Activated CD8-positive, alpha-beta memory T cell treated with anti-CD3 and anti-CD28 coated beads for 24 hours (primary cell): ENCODE data around the gene RPTOR.

Experiments
- DNase-seq: peaks from one replicate; pipeline ENCODE4 v3.0.0-alpha.2; 2020

Gene RPTOR

GRCh38 chr17:80992948-80993624, 448.4 kb downstream of the RPTOR start:
- DNase-seq, result no peak

DNA sequence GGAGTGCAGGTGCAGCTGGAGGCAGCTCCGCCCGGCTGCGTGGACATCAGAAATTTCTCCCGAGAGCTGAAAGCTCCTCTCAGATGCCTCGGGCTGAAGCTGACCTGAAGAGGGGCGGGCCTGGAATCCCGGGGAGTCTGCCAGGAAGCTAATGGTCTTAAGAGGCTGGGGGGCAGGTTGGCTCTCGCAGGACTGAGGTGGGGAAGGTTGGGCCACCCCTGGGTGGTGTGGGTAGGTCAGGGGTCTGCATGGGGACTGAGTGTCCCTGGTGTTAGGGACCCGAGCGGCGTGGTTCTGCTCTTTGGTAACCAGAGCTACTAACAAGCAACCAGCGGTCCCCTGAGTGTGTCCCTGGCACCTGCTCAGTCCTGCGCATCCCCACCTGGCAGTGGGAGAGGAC, 450.5 kb downstream of the RPTOR start:
- no peak for DNase-seq

DNA sequence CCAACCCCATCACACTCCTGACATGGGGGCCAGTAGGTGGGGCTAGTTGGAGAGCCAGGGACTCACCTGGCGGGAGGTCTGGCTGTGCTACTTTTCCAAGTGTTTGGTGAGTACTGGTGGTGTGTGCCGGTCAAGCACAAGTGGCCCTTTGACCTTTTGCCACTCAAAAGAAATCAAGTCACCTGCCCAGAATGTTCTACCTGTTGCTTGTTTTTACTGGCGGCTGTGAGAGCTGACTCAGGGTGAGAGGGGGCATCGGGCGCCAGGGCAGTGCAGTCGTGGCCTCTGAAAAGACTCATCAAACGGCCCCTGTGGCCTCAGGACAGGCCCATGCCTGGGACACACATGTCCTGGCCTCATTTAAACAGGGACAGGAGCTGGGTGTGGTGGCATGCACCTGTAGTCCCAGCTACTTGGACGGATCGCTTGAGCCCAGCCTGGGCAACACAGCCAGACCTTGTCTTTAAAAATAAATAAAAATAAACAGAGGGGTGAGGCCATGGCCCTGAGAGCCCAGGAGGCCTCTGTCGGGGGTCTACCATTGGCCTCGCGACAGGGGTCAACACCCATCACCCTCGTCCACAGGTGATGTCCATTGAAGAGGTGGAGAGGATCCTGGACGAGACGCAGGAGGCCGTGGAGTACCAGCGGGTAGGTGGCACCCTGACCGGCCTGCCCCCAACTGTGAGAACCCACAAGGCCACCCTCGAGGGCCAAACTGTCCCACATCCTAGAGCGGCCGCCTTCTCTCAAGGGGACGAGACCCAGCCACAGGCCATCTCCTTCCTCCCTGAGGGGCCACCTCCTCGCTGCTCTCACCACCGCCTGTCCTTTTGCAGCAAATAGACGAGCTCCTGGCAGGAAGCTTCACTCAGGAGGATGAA, 452.0 kb downstream of the RPTOR start:
- DNase-seq, result no peak

DNA sequence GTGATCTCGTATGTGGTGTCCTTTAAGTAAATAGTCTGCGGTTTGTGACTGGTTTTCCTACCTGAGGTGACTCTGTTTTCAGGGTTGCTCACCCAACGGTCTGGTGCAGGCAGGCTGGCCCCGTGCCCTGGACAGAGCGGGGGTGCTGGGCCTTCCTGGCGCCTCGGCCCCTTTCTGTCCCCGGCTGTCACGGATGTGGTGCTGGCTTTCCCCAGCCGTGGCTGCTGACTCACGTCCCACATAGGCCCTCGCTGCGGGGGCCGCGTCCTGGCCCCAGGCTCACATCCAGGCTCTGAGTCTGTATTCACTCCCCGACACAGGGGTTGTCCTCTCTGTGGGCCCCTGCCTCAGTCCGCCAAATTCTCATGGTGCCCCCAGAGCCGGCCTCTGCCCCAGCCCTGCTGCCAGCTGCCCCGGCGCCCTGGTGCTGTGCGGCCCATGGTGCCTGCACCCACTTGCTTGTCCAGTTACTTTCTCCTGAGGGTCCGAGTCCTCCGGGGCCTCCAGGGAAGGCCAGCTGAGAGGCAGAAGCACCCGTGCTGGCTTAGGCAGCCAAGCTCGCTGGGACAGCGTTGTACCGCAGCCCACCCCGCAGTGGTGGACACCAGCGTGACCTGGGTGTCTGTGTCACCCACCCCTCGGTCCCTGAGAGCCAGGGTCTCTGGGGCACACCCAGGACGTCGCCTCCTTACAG, 452.9 kb downstream of the RPTOR start:
- DNase-seq, result no peak

DNA sequence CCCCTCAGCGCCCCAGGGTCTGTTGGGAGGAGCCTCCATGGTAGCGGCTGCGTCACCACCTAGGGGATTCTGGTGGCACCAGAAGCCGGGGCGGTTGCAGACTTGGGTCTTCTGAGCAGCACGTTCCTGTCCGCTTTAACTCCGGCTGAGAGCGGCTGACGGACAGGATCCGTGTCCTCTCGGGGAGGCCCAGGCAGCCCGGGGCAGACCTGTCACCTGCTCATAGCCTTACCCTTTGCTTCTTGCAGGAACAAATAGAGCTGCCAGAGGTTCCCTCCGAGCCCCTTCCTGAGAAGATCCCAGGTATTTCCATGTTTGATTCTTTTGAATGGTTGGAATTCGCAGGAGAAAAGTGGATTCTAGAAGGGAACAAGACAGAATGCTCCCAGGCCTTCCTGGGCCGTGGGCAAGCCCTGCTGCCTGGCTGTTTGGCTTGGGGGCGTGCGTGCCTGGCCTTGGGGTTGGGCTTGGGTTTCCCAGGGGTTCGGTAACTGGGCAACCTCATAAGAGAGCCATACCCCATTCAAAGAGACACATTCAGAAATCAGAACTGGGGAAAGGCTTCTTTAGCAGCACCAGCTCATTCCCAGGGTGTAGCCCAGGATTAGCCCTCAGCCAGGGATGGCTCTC, 453.6 kb downstream of the RPTOR start:
- no peak for DNase-seq

- DNase-seq, result no peak
Observed at GRCh38 chr17:80998748-80999535, 454.3 kb downstream of the RPTOR start.

- DNase-seq, result no peak
Observed at GRCh38 chr17:80999536-81000333, 455.1 kb downstream of the RPTOR start.

- no peak for DNase-seq
Observed at GRCh38 chr17:81000334-81000630, 455.6 kb downstream of the RPTOR start.

DNA sequence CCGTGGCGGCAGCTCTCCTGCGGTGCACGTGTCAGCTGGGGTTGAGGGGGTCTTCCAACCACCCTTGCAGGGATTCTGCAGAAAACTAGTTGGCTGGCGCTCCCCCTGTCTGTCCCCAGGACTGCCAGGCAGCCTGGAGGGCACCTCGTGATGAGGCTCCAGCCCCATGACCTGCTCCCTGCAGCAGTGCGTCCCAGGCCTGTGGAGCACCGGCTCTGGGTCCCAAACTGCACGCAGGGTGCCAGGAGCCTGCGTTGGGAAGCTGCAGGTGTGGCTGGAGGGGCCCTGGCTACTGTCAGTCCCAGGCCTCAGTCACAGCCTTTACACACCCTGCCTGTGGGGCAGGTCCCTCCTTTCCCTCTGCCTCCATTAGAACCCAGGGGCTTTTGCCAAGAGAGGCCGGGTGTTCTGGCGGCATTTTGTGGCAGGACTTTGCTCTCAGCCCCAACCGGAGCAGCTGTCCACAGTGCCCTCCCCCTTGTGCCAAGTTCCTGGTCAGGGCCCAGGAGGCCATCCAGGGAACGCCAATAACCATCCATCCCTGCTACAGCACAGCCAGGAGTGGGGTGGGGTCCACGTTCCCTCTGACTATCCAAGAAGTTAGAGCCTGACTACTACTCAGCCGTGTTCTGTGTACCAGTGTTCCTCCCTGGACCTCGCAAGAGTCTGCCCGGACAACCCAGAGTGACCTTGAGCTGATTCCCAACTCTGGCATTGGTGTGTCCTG, 456.2 kb downstream of the RPTOR start:
- DNase-seq, result no peak

- DNase-seq, result no peak
Observed at GRCh38 chr17:81002013-81002384, 457.4 kb downstream of the RPTOR start.

DNA sequence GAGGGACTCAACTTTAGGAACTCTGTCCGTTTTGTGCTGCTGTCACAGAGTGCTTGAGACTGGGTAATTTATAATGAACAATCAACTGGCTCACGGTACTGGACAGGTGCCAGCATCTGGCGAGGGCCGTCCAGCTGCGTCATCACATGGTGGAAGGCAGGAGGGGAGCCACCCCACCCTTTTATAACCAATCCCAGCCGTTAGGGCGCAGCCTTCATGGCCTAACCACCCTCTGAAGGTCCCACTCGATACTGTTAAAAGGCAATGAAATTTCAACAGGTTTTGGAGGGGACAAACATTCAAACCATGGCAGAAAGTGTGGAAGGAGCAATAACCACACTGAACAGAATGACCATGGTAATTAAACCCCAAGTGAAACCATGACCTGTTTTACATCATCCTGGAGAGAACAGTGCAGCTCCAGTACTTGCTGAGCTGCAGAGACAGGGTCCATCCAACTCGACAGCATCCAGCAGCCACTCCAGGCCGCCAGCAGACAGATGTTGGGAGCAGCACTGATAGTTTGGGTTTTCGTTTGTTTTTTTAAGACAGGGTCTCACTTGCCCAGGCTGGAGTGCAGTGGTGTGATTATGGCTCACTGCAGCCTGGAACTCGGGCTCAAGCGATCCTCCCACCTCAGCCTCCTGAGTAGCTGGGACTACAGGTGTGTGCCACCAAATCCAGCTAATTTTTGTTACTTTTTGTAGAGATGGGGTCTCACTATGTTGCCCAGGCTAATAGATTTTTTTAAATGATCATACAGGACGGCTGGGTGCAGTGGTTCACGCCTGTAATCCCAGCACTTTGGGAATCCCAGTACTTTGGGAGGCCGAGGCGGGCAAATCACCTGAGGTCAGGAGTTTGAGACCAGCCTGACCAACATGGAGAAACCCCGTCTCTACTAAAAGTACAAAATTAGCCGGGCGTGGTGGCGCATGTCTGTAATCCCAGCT, 458.0 kb downstream of the RPTOR start:
- no peak for DNase-seq

- DNase-seq, result no peak
Observed at GRCh38 chr17:81003711-81004475, 459.3 kb downstream of the RPTOR start.

DNA sequence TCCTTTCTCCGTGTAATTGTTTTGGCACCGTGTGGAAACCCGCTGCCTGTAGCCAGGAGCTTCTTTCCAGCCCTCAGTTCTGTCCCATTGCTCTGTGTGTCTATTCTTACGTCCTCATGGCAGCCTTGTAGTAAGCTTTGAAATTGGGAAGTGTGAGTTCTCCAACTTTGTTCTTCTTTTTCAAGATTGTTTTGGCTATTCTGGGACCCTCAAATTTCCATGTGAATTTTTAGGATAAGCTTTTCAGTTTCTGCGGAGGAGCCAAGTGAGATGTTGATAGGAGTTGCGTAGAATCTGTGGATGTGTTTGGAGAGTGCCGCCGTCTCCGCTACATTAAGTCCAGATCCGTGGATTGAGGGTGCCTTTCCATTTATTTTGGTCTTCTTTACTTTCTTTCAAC, 462.3 kb downstream of the RPTOR start:
- no peak for DNase-seq

DNA sequence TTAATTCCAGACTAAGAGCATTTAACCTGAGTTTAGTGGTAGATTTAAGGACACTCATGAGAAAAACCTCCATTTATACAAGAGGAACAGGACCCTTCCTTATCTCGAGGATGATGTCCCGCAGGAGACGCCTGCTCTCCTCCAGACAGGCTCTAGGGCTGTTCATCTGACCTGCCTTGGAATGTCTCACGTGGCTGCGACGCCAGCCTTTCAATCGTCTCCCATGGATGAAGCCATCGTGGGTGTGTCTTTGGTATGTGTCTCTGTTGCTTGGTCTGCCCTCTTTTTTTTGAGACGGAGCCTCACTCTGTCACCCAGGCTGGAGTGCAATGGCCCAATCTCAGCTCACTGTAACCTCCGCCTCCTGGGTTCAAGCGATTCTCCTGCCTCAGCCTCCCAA, 463.5 kb downstream of the RPTOR start:
- DNase-seq, result no peak

DNA sequence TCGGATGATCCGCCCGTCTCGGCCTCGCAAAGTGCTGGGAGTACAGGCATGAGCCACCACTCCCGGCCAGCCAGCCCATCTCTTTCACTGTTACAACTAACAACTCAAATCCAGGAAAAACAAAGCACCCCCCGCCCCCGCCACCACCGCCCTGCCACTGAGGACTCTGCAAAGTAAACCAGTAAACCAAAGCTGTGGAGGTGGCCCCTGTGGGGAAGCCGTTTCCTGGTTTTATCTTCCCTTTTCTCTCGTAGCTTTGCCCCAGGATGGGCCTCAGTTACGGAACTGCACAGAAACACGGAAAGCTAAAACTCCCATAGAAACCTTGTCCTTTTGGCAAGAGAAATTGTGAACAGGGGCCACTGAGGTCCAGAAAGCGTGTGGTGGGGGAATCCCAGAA, 464.5 kb downstream of the RPTOR start:
- DNase-seq, result no peak

- DNase-seq, result no peak
Observed at GRCh38 chr17:81010935-81011334, 466.3 kb downstream of the RPTOR start.

DNA sequence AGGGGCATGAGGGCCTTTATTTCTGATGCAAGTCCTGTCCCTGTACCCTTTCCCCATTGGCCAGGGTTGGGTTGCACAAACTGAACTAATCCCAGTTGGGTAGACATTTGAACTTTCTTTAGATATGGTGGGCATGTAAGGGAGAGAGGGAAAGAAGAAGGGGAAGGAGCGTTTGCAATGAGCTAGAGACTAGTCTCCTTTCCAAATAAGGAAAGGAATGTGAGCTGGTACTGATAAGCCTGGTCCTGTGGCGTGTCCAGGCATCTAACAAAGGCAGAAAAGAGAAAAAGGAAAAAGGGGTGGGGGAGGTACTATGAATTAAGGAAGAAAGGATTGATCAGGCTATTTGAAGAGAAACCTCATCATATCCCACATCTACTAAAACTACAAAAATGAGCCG, 467.3 kb downstream of the RPTOR start:
- no peak for DNase-seq

GRCh38 chr17:81012574-81013447, 468.2 kb downstream of the RPTOR start:
- no peak for DNase-seq
